Keratinocyte (primary cell): ENCODE data around the gene MPI.

ENCODE experiments used
- CTCF ChIP-seq, 3 experiments: IDR thresholded peaks in 1 of 3; conservative IDR thresholded peaks in 1 of 3; optimal IDR thresholded peaks in 1 of 3; 2 replicates in 2 of 3; 3 replicates in 1 of 3; pipeline versions ENCODE3 to v1.5.1; 2011; ENCODE audit warnings: low read length in 3 of 3, mild to moderate bottlenecking in 3 of 3, moderate library complexity in 2 of 3, control low read depth in 1 of 3, inconsistent platforms in 1 of 3; ENCODE audit not compliant: insufficient read depth in 2 of 3; ENCODE audit errors: extremely low read depth in 1 of 3
- EZH2 ChIP-seq: IDR thresholded peaks from one replicate; pipeline ENCODE4 v1.6.1; 2012; ENCODE audit warnings: inconsistent platforms, mild to moderate bottlenecking, low read length, moderate library complexity

DNA sequence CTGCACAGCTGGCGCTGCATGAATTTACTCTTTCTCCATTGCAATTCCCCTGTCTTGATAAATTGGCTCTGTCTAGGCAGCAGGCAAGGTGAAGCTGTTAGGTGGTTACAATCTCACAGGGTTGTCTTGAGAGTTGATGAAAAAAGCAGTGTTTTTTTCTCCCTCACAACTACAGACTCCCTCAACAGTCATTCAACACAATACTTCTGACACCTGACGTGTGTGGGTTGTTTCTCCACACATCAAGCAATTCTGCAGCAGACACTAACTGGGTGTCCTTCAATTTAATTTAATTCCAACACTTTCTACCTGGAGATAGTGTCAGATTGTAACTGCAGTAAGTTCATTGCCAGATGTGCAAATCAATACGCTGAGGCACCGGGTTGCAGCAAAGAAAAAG lies 11.6 kb upstream of the MPI start:
- TF ChIP-seq CTCF (optimal IDR thresholded peaks at IDR 0.05 in 1 of 3, IDR thresholded peaks at IDR 0.05 in 1 of 3, conservative IDR thresholded peaks at IDR 0.05 in 1 of 3; ENCODE audit: extremely low read depth in 1 of 3, insufficient read depth in 2 of 3, low read length in 3 of 3) (no peak), EZH2 (no peak)
